Ecto neural progenitor cell (in vitro differentiated cells): ENCODE data around the gene TMEM140.
"Not testable (repeated sequence)": the region's sequence is repeated elsewhere in the genome, so short reads cannot be mapped to it uniquely, and the experiment has no call there.

Source experiments
- DNase-seq: peaks from one replicate; pipeline ENCODE4 v3.0.0-alpha.2; 2018; ENCODE audit warnings: low spot score

Gene TMEM140

DNA sequence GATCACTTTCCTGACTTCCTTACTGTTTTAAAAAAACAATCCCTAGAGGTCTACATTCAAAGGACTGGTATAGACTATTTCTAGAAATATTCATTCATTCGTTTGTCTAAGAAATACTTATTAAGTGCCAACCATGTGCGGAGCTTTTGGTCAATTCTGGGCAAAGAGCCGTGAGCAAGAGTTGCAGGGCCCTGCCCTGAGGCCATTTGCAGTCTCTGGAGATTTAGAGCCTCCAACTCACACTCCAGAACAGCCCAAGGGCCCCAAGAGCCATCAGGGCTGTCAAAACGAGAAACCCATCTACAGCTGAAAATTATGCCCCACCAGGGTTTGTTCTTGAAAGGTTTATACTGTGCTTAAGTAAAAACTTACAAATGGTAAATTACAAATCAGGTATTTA, 47.3 kb downstream of the TMEM140 start:
- DNase-seq = peak; percentile 10

DNA sequence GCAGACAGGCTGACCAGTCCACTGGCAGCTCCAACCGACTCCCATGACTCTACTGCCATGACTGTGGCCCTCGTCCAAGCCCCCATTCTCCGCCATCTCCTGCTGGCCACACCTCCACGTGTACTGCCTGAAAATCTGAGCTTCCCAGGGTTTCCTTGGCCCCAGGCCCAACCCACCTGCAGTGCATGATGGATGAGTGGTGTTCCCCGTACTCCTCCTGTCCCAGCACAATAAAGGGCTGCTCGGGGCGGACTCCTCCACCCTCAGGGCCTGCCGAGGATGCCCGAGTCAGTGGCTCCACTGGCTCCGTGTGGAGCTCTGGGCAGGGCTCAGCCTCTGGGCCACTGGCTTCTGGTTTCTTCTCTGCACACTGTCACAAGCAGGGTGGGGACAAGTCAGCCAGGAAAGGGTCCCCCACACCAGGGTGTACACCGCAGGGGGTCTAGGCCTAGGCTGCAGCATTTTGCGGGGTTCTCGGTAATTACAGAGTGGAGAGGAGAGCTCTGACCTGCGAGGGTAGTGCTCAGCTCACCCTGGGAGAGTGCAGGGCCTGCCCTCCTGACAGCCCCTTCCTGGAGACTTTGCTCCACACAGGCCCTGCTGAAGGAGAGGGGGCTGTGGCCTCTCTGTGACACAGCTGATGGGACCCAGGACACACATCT, 48.2 kb downstream of the TMEM140 start:
- DNase-seq = no peak

DNA sequence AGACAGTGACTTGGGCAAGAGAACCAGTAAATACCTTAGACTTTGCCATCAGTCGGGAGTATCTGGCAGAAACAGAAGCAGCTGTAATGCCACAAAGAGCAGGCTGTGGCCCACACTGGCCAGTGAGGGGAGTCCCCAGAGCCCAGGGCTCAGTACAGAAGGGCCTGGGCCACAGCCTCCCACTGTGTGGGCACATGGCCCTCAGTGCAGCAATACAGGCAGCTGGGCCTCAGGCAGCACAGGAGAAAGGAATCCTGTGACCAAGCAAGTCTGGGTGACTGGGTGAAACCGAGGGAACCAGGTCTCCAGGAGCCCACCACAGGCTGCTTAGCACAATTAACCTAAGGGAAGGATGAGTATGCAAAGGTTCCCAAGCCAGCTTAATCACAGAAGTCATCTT, 49.5 kb downstream of the TMEM140 start:
- peak; percentile 18 for DNase-seq

DNA sequence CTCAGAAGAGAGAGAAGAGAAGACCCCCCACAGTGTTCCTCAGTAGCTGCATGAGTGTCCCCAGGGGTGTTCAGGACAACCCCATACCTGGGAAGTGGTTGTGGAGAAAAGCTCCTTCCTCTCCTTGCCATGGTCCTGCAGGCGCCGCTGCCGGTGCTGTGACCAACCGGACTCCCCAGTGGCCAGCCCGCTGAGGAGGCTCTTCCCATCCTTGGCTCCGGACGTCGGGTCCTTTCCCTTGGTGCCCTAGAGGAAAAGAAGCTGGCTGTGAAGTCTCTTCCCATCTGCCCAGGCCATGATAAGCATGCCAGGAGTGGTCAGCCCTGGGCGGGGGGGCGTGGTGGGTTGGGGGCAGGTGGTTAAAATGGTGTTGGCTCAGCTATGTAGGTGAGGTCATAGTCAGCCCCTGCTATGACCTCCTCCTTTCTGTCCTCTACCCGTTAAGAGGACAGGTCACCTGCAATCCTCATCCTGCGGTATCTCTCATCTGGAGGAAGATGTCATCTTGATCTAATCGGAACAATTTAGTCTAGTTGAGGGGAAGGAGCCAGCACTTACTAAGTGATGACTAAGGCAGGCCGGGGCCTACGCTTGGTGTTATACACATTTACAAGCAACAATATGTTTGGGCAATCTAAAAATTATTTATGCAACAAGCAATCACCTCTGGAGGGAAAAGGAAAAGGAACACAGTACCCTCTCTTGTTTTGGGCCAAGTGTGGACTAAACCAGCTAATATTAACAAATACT, 50.2 kb downstream of the TMEM140 start:
- DNase-seq = no peak

DNA sequence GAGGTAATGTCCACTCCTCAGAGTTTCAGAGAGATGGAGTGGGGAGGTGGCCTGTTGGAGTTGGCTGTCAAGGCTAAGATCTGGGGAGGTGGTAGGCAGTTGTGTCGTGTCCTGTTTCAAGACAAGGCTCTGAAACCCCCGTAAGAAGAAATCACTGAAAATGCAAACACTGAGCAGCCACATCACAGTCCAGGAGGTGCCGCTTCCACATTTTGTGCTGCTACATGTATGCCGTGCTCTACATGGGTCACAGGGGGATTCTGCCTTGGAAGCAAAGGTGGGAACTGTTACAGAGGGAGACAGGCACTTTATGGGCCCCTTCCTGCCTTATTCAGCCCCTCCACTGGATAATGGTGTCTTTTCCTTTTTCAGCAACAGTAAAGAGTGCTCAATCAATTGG, 51.6 kb downstream of the TMEM140 start:
- no peak for DNase-seq

DNA sequence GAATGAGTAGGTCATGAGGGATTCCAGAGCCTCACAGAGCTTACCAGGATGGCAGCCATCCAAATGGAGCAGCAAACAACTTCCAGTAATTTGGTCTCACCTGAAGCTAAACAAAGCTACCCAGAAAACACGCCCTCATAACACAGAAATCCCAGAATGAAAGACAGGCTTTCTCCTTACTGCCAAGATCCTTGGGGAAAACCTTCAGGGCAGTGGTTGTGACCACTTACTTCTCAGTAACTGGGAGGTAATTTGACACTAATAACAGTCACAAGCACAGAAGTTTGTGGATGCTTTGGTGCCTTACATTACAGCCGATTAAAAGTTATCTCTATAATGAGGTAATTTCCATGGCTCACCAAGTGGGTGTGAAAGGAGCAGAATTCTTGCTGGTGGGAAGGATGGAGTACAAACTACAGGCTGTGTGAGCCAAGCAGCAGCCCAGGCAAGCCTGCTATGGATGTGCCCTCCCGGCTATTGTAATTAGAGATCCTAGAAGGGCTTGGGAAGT, 53.0 kb downstream of the TMEM140 start:
- DNase-seq = no peak

DNA sequence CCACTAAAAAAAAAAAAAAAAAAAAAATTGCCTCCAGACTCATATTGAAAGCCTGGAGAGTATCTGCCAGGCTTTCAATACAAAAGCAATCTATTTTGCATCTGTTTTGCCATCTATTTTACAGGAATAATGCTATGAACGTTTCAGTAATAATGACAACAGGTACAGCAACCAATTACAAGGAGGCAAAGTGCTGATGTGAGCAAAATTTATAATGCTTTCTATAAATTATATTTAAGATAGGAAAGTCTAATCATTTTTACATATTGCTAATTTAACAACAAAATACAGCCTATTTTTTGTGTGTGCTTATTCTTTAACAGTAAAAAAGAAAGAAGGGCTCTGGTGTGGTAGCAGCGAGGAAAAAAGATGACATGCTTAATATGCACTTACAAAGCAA, 53.5 kb downstream of the TMEM140 start:
- DNase-seq = no peak

DNA sequence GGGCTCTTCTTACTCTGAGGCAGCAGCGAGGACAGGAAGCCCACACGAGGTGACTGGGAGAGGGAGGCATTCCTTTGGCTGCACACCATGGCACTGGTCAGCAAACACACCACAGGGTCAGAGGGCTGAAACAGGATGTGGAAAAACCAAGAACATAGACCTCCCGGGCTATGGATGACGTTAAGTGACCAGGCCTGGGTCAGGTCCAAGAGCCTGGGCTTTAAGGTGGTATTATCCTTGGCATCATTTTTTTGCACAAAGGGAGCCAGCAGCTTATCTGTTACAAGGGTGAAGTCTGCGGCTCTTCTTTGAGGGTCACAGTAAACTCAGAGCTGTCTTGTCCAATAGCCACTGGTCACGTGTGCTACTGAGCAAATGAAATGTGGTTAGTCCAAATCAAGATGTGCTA, 56.5 kb downstream of the TMEM140 start:
- no peak for DNase-seq

DNA sequence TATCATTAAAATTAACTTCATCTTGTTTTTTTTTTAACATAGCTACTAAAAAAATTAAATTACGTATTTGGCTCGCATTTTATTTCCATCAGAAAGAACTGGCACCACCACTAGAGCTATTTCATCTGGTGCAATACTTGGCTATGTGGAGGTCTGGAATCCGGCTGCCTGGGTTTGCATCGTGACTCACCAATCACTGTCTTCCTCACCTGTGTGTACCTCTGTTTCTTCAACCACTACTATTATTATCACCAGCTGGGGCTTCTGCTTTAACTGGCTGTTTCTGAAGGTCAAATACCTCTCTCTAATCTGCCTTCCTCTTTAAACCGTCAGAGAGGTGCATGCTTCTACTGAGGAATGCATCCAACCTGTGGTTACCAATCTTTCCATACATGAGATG, 57.0 kb downstream of the TMEM140 start:
- DNase-seq = no peak

DNA sequence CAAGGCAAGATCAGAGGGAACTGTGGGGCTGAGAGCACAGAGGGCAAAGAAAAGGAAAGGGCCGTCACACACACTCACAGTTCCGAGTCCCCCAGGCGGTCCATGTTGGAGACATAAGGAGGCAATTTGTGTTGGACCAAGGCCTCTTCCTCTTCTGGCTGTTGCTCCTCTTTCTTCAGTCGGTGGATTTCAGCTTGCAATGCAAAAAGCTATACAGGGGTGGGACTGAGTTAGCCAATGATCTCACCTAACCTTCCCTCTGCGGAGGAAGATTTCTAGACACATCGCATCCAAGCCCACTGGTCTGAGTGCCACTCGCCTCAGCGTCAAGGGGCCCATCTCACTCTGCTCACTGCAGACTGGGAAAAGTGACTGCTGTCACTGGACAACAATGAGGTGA, 58.0 kb downstream of the TMEM140 start:
- DNase-seq = no peak

DNA sequence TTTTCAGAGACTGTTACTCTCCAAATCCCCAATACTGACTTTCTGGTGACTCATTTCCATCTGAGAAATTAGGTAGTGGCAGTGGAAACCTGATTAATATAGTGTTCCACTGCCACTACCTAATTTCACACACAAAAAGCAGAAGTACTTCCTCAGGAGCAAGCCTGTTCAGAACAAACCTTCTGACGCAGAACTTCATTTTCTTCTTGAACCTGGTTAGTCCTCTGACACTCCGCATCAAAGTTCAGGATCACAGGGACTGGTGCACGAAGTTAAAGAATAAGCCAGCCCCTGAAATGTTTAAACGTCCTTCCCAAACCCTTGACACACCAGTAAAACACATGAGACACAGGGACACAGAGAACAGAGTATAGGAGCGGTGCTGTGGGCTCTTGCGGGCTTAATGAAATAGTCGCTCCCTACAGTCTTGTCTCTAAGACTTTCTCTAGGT, 59.1 kb downstream of the TMEM140 start:
- no peak for DNase-seq

DNA sequence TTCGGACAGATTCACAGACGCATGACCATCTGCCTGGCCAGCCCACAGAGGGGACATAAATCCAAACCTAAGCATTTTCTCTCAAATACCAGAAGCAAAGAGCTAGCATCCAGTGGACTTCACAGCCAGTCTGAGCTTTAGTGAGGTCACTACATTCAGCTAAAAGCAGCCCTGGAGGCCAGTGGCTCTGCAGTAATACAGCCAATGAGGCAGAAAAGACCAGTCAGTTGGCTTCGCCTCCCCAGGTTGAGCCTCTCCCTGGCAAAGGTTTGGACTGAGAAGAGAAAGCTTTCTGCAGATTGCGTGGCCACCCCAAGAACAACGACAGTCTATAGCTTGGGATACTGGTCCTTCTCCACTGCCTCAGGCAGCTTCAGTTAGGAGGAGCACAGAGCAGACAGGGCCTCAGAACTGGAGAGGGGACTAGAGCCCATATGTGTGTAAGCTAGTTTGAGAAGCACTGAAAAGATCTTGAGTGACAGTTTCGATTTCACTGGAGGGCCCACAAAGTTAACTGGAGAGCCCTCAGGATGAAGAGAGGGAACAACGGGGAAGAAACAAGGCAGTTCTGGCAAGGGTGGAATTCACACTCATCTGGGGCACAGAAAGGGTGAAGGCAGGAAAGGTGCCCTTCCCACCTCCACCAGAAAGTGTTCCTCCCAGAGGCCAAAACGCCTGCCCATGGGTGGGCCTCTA, 59.7 kb downstream of the TMEM140 start:
- no peak for DNase-seq

DNA sequence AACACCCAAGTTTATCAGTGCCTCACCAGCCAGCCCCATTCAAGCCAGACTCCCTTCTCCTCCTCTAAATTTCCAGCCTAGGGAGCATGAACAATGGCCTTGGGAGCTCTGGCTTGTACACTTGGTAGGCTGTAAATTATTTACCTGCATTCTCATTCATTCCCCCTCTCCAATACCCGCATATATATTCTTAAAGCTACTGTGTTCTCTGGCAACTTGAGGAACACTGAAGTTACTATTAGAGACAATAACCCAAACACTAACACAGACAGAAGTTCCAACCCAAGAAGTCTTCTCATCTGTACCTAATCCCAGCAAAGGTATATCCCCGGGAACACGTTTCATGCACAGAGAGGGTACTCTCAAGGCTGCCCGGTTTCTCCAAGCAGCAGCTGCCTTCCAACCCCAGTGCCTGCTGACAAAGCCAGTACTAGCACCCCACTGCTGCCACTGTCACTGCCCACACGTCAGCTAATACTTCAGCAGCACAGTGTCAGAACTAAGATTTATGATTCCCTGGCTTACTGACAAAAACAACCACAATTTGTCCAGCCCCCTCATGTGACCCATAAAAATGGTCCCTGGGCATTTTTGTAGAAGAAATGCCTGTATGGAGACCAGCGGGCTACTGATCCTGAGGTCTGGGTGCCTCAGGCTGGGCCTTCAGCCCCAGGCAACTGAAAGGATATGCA, 60.4 kb downstream of the TMEM140 start:
- DNase-seq = no peak

DNA sequence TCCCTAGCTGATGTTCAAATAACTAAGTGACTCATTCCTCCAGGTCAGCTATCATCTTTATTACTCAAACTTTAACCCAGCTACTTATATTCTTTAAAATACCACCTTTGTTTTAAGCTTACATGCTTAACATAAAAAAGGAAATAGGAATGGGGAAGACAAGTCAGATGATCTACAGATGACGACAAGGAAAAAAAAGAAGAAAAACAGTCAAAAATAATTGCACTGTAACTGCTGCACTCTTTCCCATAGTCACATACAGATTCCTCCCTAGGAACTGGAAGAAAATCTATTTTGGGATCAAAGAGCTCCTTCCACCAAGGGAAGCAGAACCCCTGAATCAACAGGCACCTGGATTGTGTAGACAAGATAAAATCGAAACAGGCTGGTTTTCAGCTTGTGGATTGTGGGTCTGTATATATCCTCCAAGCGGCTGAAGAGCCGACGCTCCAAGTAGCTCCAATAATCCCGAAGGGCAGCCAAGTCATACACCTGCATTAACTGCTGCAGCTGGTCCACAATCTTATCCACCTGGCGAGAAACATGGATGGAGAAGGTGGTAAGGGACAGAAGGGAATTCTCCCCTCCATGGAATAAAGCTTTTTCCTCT, 61.5 kb downstream of the TMEM140 start:
- DNase-seq = no peak

DNA sequence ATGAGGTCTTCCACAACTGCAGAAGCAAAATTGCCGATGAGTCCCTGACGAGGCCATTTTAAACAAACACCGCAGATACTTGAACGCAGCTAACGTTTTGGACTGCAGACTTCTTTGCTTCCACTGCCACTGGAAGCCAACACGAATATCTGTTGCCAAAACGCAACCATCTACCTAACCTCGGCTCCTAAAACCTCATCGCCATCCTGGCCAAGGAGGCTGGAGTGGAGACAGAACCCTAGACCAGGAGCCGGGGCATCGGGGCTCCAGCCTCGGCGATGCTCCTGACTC, 63.0 kb downstream of the TMEM140 start:
- no peak for DNase-seq

DNA sequence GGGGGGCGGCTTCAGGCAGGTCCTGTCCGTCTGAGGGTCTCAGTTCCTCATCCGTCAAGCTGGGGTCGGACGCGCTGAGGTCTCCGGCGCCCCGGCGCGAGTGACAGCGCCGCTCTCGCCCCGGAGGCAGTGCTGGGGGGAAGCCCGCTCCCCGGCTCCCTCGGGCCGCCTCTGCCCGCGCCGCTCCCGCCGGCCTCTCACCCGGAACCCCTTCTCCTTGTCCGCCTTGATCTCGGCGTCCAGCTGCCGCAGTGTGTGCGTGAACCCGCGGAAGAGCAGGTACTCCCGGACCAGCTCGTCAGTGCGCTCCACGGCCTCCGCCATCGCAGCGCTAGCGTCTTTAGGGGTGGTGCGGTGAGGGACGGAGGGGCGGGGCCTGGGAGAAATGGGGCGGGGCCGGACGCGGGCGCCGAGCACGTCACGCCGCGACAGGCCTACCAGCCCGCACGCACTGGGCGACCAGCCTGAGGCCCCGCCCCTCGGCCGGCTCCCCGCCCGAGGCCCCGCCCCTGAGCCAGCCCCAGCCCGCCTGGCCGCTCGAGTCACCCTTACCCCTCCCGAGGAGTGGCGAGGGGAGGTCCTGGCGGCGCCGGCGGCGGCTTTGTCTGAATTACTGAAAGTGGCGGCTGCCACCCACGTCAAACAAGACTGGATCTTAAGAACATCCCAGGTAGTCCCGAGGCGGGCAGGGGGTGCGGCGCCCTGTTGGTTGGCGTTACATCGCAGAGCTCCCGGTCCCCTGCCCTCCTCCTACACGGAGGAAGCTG, 63.5 kb downstream of the TMEM140 start, which contains the start of gene WDR91:
Gene WDR91 (minus strand): TSS at position 348 of the 767 bp plus-strand sequence. CDS start 24 bp downstream, at position 324.
- peak; percentile 99 for DNase-seq

DNA sequence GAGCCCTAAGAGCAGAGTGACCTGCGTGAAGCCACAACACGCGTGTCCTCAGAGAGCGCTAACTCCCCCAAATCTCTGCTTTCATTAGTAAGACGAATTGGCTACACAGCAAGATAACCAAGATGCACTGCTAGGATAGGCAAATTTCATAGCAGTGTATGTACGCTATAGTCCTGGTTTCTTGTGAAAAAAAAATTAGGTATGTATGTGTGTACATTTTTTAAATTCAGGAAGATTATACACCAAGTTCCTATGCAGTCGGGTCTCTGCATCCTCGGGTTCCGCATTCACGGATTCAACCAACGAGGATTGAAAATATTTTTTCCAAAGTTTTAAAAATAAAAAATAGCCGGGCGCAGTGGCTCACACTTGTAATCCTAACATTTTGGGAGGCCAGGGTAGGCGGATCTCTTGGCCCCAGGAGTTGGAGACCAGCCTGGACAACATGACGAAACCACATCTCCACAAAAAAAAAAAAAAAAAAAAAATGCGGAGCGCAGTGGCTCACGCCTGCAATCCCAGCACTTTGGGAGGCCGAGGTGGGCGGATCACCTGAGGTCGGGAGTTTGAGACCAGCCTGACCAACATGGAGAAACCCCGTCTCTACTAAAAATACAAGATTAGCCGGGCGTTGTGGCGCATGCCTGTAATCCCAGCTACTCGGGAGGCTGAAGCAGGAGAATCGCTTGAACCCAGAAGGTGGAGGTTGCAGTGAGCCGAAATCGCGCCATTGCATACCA, 64.2 kb downstream of the TMEM140 start:
- not testable (repeated sequence) for DNase-seq

DNA sequence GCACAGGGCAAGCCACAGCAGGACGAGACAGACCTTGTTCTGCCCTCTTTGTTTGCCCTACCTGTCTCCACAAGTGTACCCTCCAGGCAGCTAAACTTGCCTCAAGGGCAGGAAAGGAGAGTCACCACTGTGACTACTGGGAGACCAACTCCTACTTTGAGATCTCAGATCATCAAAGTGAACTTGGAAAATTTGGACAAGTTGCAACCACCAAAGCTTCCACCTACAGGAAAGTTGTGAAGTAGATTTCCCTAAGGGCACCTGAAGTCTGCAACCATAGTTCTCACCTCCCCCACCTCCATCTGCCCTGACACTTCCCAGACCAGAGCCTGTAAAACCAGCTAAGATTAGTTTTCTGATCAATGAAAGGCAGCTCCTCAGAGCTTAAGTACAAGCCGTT, 66.0 kb downstream of the TMEM140 start:
- DNase-seq = no peak

DNA sequence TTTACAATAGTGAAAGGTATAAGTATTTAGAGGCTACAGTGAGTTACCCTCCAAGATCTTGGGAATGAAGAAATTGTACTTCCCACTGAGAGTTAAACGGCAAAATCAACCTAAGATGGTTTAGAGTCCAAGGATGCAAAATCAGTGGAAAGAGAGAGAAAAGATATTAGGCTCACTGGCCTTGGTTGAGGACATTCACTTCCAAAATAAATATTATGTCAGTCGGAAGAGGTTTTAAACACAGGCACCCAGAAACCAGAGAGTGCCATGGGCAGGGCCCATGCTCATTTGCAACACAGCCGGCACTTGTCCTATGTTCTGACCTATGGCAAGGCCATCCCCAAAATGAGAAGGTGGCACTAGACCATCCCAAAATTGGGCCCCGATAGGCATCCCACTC, 67.3 kb downstream of the TMEM140 start:
- DNase-seq = no peak

DNA sequence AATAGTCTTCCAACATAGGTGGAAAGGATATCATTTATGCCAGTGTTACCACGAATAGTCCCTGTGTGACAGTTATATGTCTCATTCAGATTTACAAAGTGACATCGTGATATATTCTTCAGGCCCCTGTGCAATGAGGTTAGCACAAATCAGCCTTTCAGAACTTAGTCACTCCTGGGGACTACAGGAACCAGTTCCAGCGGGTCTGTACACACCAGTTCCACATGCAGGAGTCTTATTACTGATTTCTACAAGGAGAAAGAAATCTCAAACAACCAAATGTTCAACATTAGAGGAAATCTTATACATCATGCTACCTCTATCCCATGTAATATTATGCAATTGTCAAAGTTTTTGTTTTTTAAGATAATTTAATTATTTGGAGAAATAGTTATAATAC, 67.8 kb downstream of the TMEM140 start:
- DNase-seq = no peak
